Femur (tissue), 1 donor: ENCODE data around the gene SBF2.

Source experiments
- DNase-seq: peaks from one replicate; pipeline ENCODE4 v3.0.0-alpha.2; 2017

The SBF2 gene

DNA sequence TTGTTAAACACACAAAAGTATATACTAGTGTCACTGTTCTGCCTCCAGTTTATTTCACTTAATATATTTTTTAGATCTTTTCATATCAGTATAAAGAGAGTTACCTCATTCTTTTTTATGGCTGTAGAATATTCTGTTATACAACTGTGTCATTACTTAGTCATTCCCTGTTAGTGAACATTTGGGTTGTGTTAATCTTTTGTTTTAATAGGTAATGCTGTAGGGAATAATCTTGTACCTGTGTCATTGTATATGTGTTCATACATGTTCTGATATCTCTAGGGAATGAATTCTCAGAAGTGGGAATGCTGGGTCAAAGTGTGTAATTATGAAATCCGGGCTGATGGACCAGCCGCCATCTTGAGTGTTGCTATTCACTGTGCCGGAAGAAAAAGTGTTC is 558.8 kb downstream of the SBF2 start:
- no peak for DNase-seq

GRCh38 chr11:9733212-9733611 is 560.8 kb downstream of the SBF2 start:
- DNase-seq: no peak

- DNase-seq: no peak
Measured at GRCh38 chr11:9732453-9732852, 561.6 kb downstream of the SBF2 start.

GRCh38 chr11:9731256-9731655 is 562.8 kb downstream of the SBF2 start:
- no peak for DNase-seq
